Ovary (tissue), 9 donors: ENCODE results near the gene FAM53C. TPM values are rescaled to one million over a fixed set of nuclear protein-coding genes. Genes with fewer than 3 reads are reported as not detected.

Experiments used
- DNase-seq, 5 donors: peaks; one replicate each; pipeline ENCODE4 v3.0.0-alpha.2; 2019 to 2020
- H3K27ac ChIP-seq, 2 donors: fragments of 200-600 bp; one replicate each; pipeline versions ENCODE4 v1.5.1 to v1.8.0; 2019 to 2022
- H3K27me3 ChIP-seq: fragments of 200-600 bp; one replicate; pipeline ENCODE4 v1.8.0; 2022
- H3K36me3 ChIP-seq: fragments of 200-600 bp; sonication (generic); one replicate; pipeline ENCODE4 v1.5.1; 2019
- H3K4me1 ChIP-seq: one replicate; pipeline ENCODE4 v1.8.1; 2013; ENCODE audit warnings: mild to moderate bottlenecking, moderate library complexity; ENCODE audit not compliant: insufficient read depth
- H3K4me3 ChIP-seq: fragments of 200-600 bp; sonication (generic); one replicate; pipeline ENCODE4 v1.5.1; 2017
- H3K9me3 ChIP-seq, 2 donors: fragments of 200-600 bp in 1 of 2; sonication (generic) in 1 of 2; one replicate each; pipeline versions ENCODE4 v1.5.1 to v1.8.1; 2013 to 2019; ENCODE audit warnings: mild to moderate bottlenecking in 1 of 2, moderate library complexity in 1 of 2
- EP300 ChIP-seq: sonication (generic); formaldehyde crosslinking; IDR thresholded peaks from one replicate; pipeline ENCODE4 v1.6.1; 2017; ENCODE audit warnings: antibody characterized with exemption
- POLR2A ChIP-seq: fragments of 450-650 bp; IDR thresholded peaks from one replicate; pipeline ENCODE4 v1.6.1; 2017; ENCODE audit warnings: antibody characterized with exemption, mild to moderate bottlenecking, moderate library complexity
- WGBS, 3 donors: extraction: QIAGEN DNeasy Blood & Tissue Kit in 1 of 3; methylation state at CpG; one replicate each; pipeline versions ENCODE4 v1.1.5 to v1.1.7; 2013 to 2017; 5-methylcytosine and 5-hydroxymethylcytosine counted together
- intact Hi-C, 4 donors: fragments of 100-400 bp; cut with DNase I; formaldehyde crosslinking; loops; one replicate each; pipeline versions ENCODE4 v1.11.0 to v1.15.1; 2022 to 2023
- polyA plus RNA-seq, 2 donors: library from polyadenylated mRNA; stranded (reverse); fragments of 200-250 nt in 1 of 2; fragments of 350-450 nt in 1 of 2; fragmentation: Illumina TruSeq in 1 of 2; extraction: RNeasy Lipid Tissue Mini Kit (QIAGEN cat#74804) in 1 of 2; gene quantifications; one replicate each; pipeline ENCODE4 v1.2.3, GENCODE V29; 2013 to 2014
- total RNA-seq, 7 donors: library from RNA; depleted of rRNA in 2 of 7; stranded (reverse); fragments of >200 nt in 2 of 7; fragmentation: NEBNext Ultra II Directional in 3 of 7; extraction: Animal tissue kit (Norgen Biotek cat#: 25700) in 3 of 7; gene quantifications; one replicate each; pipeline versions ENCODE4 v1.1.0 to v1.2.4, GENCODE V29; 2016 to 2023
- TF ChIP-seq, protein P1 (sequence below), 3 donors: fragments of 450-650 bp in 2 of 3; fragments of 200-600 bp in 1 of 3; IDR thresholded peaks; one replicate each; pipeline versions ENCODE4 v1.5.1 to v1.8.0; 2016 to 2022; ENCODE audit warnings: antibody characterized with exemption in 3 of 3, mild to moderate bottlenecking in 1 of 3
- donor health status: DM: no; HTN: no; CAD: no; lungs with moderate emphysema.
- donor health status: DM: no; HTN: no; CAD: no.
- donor health status: Bipolar disorder and iron deficiency.
- donor health status: DM: yes; HTN: yes; CAD: no.
- donor health status: DM: no; HTN: no; CAD: no.
- donor health status: DM: yes; HTN: yes; CAD: no.

FAM53C gene
- total and polyA plus RNA-seq, 9 donors, result 13.1 to 29.3 (median 19.9) TPM

DNA sequence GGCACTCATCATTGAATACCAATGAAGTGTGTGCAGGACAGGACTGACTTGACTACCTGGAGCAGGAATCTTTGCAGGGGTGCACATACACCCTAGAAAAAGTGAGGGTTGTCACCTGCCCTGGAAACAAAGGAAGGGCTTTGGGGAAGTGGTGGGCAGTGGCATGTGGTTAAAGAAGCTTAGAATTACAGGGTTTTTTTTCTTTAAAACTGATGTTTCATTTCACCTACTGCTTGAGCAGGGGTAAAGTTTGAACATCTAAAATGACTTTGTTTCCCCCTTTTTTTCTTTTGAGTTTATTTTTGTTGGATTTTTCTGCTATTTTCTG is 12.5 kb downstream of the FAM53C start:
- Histone ChIP-seq H3K27ac (no peak overlapping the region), H3K9me3 (no peaks in the 10 kb centered on the region), H3K27me3 (no peaks in the 10 kb centered on the region), H3K36me3 (no peaks in the 10 kb centered on the region), H3K4me1 (no peaks in the 10 kb centered on the region), H3K4me3 (no peak overlapping the region)
- intact Hi-C loops, result no loop called here
- TF ChIP-seq POLR2A, result no peak
- TF ChIP-seq EP300, result no peak
- TF ChIP-seq, protein P1, sequence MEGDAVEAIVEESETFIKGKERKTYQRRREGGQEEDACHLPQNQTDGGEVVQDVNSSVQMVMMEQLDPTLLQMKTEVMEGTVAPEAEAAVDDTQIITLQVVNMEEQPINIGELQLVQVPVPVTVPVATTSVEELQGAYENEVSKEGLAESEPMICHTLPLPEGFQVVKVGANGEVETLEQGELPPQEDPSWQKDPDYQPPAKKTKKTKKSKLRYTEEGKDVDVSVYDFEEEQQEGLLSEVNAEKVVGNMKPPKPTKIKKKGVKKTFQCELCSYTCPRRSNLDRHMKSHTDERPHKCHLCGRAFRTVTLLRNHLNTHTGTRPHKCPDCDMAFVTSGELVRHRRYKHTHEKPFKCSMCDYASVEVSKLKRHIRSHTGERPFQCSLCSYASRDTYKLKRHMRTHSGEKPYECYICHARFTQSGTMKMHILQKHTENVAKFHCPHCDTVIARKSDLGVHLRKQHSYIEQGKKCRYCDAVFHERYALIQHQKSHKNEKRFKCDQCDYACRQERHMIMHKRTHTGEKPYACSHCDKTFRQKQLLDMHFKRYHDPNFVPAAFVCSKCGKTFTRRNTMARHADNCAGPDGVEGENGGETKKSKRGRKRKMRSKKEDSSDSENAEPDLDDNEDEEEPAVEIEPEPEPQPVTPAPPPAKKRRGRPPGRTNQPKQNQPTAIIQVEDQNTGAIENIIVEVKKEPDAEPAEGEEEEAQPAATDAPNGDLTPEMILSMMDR (IDR thresholded peaks at IDR 0.05), result no peak
- DNase-seq, result no peak

DNA sequence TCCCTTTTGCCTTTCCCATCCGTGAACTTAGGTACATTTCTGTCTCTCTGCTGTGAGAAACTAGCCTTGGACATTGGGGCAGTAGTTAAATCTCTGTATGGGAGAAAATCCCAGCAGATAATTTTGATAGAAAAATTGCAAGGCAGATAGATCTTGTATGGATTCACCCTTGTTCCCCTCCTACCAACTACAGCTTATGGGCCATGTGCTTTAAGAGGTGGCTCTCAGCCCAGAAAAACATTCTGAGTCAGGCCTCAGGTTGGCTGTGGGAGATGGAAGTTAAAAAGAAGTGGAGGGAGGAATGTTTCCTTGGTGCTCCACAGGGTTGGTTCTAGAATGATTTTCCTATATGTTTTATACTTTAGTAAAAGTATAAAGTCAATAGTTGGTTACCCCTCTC is 13.0 kb downstream of the FAM53C start:
- Histone ChIP-seq H3K36me3 (no peaks in the 10 kb centered on the region), H3K27me3 (no peaks in the 10 kb centered on the region), H3K4me1 (no peaks in the 10 kb centered on the region), H3K4me3 (no peak overlapping the region), H3K9me3 (no peaks in the 10 kb centered on the region), H3K27ac (no peak overlapping the region)
- WGBS, 3 donors, result 89 to 90% (median 89%) methylated on average over 1 of the region's 1 CpG
- intact Hi-C loops, result no loop called here
- TF ChIP-seq EP300 (no peak), POLR2A (no peak)
- TF ChIP-seq, protein P1 (IDR thresholded peaks at IDR 0.05), result no peak
- no peak for DNase-seq

DNA sequence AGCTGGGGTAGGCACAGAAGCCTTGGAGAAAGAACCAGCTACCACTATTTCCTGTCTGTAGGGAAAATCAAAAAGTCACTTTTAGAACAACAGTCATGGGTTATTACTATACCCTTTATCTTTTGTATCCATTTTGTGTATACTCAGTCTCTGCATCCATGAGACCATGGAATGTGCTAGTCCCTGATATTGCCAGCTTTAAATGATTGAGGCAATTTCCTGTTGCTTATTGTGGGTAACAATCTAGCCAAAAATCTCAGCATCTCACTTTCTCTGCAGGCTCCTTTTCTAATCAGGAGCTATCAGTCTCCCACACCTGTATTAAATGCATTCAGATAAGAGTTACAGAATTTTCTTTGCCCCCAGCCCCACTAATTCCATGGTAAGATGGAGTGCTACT is 13.5 kb downstream of the FAM53C start:
- H3K36me3 ChIP-seq, result no peaks in the 10 kb centered on the region
- H3K4me3 ChIP-seq, result no peak overlapping the region
- TF ChIP-seq EP300 (no peak), POLR2A (no peak)
- TF ChIP-seq, protein P1 (IDR thresholded peaks at IDR 0.05), result no peak
- no peaks in the 10 kb centered on the region for H3K4me1 ChIP-seq
- no peaks in the 10 kb centered on the region for H3K9me3 ChIP-seq
- no peak for DNase-seq
- intact Hi-C loops, result no loop called here
- H3K27ac ChIP-seq, result no peak overlapping the region
- H3K27me3 ChIP-seq, result no peaks in the 10 kb centered on the region

DNA sequence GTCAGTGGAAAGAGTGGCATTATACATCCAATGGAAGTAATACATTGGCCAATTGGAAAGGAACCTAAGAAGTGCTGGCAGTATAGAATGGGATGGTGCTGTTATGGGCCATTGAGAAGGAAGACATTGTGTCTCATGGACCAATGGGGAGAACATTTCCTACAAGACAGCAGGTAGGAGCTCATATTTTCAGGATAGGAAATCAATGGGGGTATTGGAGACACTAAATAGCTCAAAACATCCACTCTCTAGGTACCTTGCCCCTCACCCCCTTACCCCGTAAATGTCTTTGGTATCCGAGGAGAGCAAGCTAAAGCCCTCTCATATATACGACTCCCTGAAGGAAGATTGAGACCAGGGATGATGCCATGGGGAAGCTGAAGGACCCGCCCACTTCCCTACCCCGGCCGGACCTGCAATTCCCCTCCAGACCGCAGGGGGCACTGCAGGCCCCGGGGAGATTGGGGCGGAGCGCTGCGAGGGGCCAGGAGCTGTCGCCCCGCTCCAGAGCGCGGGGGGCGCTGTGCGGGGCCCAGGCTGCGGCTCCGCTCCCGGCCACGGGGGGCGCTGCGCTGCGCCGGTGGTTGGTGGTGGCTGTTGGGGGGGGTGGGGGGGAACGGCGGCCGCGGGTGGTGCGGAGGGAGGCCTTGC is 14.1 kb downstream of the FAM53C start, which contains the start of gene KDM3B:
Gene KDM3B, plus strand, starts transcription at position 615 of the 651 bp plus-strand sequence. CDS start 111 bp downstream, outside the sequence.
- Histone ChIP-seq H3K4me3 (peak within 1 kb of the TSS; percentile 87), H3K4me1 (no peaks in the 10 kb centered on the region), H3K27me3 (no peaks in the 10 kb centered on the region), H3K36me3 (no peaks in the 10 kb centered on the region), H3K27ac (peak within 1 kb of the TSS; percentile 95 to 99), H3K9me3 (no peaks in the 10 kb centered on the region)
- DNase-seq, result peak; percentile 73 to 94 (median 86)
- TF ChIP-seq POLR2A, result no peak
- TF ChIP-seq EP300, result no peak
- TF ChIP-seq, protein P1 (IDR thresholded peaks at IDR 0.05), result peak; percentile 96 to 98 (median 96)
- intact Hi-C loops, result no loop called here
- WGBS, 3 donors, result 7 to 27% (median 8%) methylated on average over 7 to 30 of the region's 30 CpGs
